HL-60 (cell line): ENCODE data around the gene DNM3.

Experiments
- DNase-seq, 2 experiments: peaks; one replicate each; pipeline ENCODE4 v3.0.0-alpha.2; 2010 to 2020; ENCODE audit warnings: low read depth in 1 of 2, low spot score in 1 of 2
- H3K27ac ChIP-seq: fragments of 250-450 bp; sonication (Bioruptor Pico); replicated peaks from 2 replicates; pipeline ENCODE4 v1.5.1; 2020; ENCODE audit warnings: mild to moderate bottlenecking, moderate library complexity
- H3K27me3 ChIP-seq: fragments of 250-450 bp; sonication (Bioruptor Pico); 2 replicates; pipeline ENCODE4 v1.5.1; 2021; ENCODE audit warnings: mild to moderate bottlenecking, moderate library complexity; ENCODE audit not compliant: insufficient read depth, poor library complexity, severe bottlenecking
- H3K4me3 ChIP-seq: replicated peaks from 2 replicates; pipeline ENCODE4 v1.5.1; 2011; ENCODE audit warnings: mild to moderate bottlenecking, control low read depth, low read length; ENCODE audit not compliant: insufficient read depth
- CTCF ChIP-seq: IDR thresholded peaks from one replicate; pipeline ENCODE4 v1.5.1; 2011; ENCODE audit warnings: low read length, control low read depth, inconsistent platforms; ENCODE audit not compliant: insufficient read depth
- GABPA ChIP-seq: IDR thresholded peaks from 2 replicates; pipeline ENCODE4 v1.6.1; 2012; ENCODE audit warnings: low read depth
- POLR2AphosphoS5 ChIP-seq: IDR thresholded peaks from 2 replicates; pipeline ENCODE4 v1.6.1; 2012; ENCODE audit warnings: low read depth
- REST ChIP-seq: IDR thresholded peaks from 2 replicates; pipeline ENCODE4 v1.6.1; 2012; ENCODE audit warnings: low read depth; ENCODE audit not compliant: insufficient replicate concordance
- SPI1 ChIP-seq: IDR thresholded peaks from 2 replicates; pipeline ENCODE4 v1.6.1; 2012; ENCODE audit warnings: low read depth, mild to moderate bottlenecking, borderline replicate concordance

Gene DNM3

GRCh38 chr1:172394811-172395210 is 553.5 kb downstream of the DNM3 start:
- TF ChIP-seq REST: no peak
- TF ChIP-seq GABPA: no peak
- TF ChIP-seq CTCF: no peak
- no peak for TF ChIP-seq POLR2AphosphoS5
- no peak for TF ChIP-seq SPI1
- DNase-seq: no peak
- Histone ChIP-seq H3K27ac (no peak overlapping the region), H3K4me3 (no peak overlapping the region), H3K27me3 (no peaks in the 10 kb centered on the region)

- no peak for TF ChIP-seq GABPA
- no peak for TF ChIP-seq CTCF
- no peak for TF ChIP-seq REST
- TF ChIP-seq POLR2AphosphoS5: no peak
- TF ChIP-seq SPI1: no peak
- Histone ChIP-seq H3K27me3 (no peaks in the 10 kb centered on the region), H3K27ac (no peak overlapping the region), H3K4me3 (no peak overlapping the region)
- DNase-seq: no peak
Observed at GRCh38 chr1:172395576-172395975, 554.3 kb downstream of the DNM3 start.

- H3K27ac ChIP-seq: no peak overlapping the region
- H3K27me3 ChIP-seq: no peaks in the 10 kb centered on the region
- no peak for DNase-seq
- TF ChIP-seq SPI1 (no peak), CTCF (no peak), GABPA (no peak), POLR2AphosphoS5 (no peak), REST (no peak)
- H3K4me3 ChIP-seq: no peak overlapping the region
Observed at GRCh38 chr1:172397221-172397620, 555.9 kb downstream of the DNM3 start.
